GM19099 (cell line): ENCODE measurements around the gene ABTB2.

Experiments
- POLR2A ChIP-seq: IDR thresholded peaks from 3 replicates; pipeline ENCODE4 v1.6.1; 2011; ENCODE audit warnings: low read depth; ENCODE audit not compliant: insufficient read length; ENCODE audit errors: extremely low read depth

The ABTB2 gene

GRCh38 chr11:34189191-34189590 is 168.6 kb downstream of the ABTB2 start:
- TF ChIP-seq POLR2A = no peak

- no peak for TF ChIP-seq POLR2A
Observed at GRCh38 chr11:34188181-34188580, 169.6 kb downstream of the ABTB2 start.

- TF ChIP-seq POLR2A = no peak
Observed at GRCh38 chr11:34185926-34186841, 171.6 kb downstream of the ABTB2 start.

- no peak for TF ChIP-seq POLR2A
Observed at GRCh38 chr11:34184505-34185015, 173.2 kb downstream of the ABTB2 start.

GRCh38 chr11:34183848-34184391 is 173.9 kb downstream of the ABTB2 start:
- TF ChIP-seq POLR2A = no peak

- TF ChIP-seq POLR2A = no peak
Observed at GRCh38 chr11:34182921-34183685, 174.7 kb downstream of the ABTB2 start.

- no peak for TF ChIP-seq POLR2A
Observed at GRCh38 chr11:34182425-34182824, 175.4 kb downstream of the ABTB2 start.

GRCh38 chr11:34181856-34182405 is 175.9 kb downstream of the ABTB2 start:
- TF ChIP-seq POLR2A = no peak

GRCh38 chr11:34181251-34181650 is 176.6 kb downstream of the ABTB2 start:
- TF ChIP-seq POLR2A = no peak

- no peak for TF ChIP-seq POLR2A
Observed at GRCh38 chr11:34180040-34180813, 177.6 kb downstream of the ABTB2 start.

GRCh38 chr11:34179026-34179675 is 178.7 kb downstream of the ABTB2 start:
- no peak for TF ChIP-seq POLR2A

- no peak for TF ChIP-seq POLR2A
Observed at GRCh38 chr11:34178209-34178821, 179.5 kb downstream of the ABTB2 start.

- TF ChIP-seq POLR2A = no peak
Observed at GRCh38 chr11:34176751-34177209, 181.0 kb downstream of the ABTB2 start.
